Thoracic aorta (tissue), 2 donors: Measurements from ENCODE around the gene PRKD2. TPM values are rescaled to one million over a fixed set of nuclear protein-coding genes. Genes with fewer than 3 reads are reported as not detected.

Experiments
- ATAC-seq: fragments of 150-250 bp; one replicate; pipeline ENCODE4 v1.8.0; 2017; ENCODE audit warnings: low read depth; ENCODE audit not compliant: insufficient number of reproducible peaks, low FRiP score
- DNase-seq: peaks from one replicate; pipeline ENCODE4 v3.0.0-alpha.2; 2020; ENCODE audit warnings: low spot score
- H3K27ac ChIP-seq, 2 donors: fragments of 200-600 bp; sonication (generic); 1 replicate in 1 of 2; 2 replicates in 1 of 2; pipeline ENCODE4 v1.5.1; 2016; ENCODE audit warnings: mild to moderate bottlenecking in 2 of 2, moderate library complexity in 2 of 2
- H3K27me3 ChIP-seq: fragments of 200-600 bp; sonication (generic); replicated peaks from 2 replicates; pipeline ENCODE4 v1.6.0; 2016; ENCODE audit warnings: mild to moderate bottlenecking; ENCODE audit not compliant: insufficient read depth
- H3K36me3 ChIP-seq: fragments of 200-600 bp; sonication (generic); one replicate; pipeline ENCODE4 v1.5.1; 2016
- H3K4me1 ChIP-seq, 2 donors: fragments of 200-600 bp; sonication (generic); 1 replicate in 1 of 2; 2 replicates in 1 of 2; pipeline versions ENCODE4 v1.5.1 to v1.6.0; 2016; ENCODE audit warnings: low read depth in 2 of 2, mild to moderate bottlenecking in 1 of 2; ENCODE audit not compliant: control insufficient read depth in 1 of 2
- H3K4me3 ChIP-seq: fragments of 200-600 bp; sonication (generic); 2 replicates; pipeline ENCODE4 v1.5.1; 2016; ENCODE audit warnings: mild to moderate bottlenecking
- H3K9me3 ChIP-seq: fragments of 200-600 bp; sonication (generic); 2 replicates; pipeline ENCODE4 v1.5.1; 2016
- total RNA-seq, 2 donors: library from RNA; depleted of rRNA; stranded (reverse); fragments of >200 nt; gene quantifications; one replicate each; pipeline versions ENCODE4 v1.1.0 to v1.2.3, GENCODE V29; 2016
- TF ChIP-seq, protein P1 (sequence below): fragments of 200-600 bp; sonication (generic); IDR thresholded peaks from one replicate; pipeline ENCODE4 v1.5.1; 2019; ENCODE audit warnings: antibody characterized with exemption

Gene PRKD2
- total RNA-seq, 2 donors from 2014 or later: 21.4 to 53.6 TPM

DNA sequence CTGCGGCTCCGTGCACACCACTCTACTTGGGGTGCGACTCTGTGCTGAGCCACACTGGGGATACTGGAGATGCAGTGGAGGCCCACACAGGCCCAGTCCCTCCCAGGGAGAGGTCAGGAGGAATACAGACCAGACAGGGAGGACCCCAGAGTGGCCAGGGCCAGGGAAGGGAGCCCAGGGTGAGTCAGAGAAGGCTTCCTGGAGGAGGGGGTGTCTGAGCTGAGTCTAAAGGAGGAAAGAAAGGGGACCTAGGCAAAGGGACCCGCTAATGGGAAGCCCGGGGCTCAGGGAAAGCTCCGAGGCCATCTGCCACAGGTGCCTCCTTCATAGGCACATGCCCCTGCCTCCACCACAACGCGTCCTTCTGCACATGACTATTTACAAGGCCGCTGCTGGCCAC, 13.3 kb upstream of the PRKD2 start:
- DNase-seq (no peak), ATAC-seq (no peak)
- Histone ChIP-seq H3K27ac (no peak overlapping the region), H3K4me1 (peaks cover 0 to 14% of the 10 kb centered on the region in 2 donors), H3K9me3 (no peaks in the 10 kb centered on the region), H3K4me3 (no peak overlapping the region), H3K27me3 (no peaks in the 10 kb centered on the region), H3K36me3 (peaks cover 72% of the 10 kb centered on the region)
- TF ChIP-seq, protein P1, sequence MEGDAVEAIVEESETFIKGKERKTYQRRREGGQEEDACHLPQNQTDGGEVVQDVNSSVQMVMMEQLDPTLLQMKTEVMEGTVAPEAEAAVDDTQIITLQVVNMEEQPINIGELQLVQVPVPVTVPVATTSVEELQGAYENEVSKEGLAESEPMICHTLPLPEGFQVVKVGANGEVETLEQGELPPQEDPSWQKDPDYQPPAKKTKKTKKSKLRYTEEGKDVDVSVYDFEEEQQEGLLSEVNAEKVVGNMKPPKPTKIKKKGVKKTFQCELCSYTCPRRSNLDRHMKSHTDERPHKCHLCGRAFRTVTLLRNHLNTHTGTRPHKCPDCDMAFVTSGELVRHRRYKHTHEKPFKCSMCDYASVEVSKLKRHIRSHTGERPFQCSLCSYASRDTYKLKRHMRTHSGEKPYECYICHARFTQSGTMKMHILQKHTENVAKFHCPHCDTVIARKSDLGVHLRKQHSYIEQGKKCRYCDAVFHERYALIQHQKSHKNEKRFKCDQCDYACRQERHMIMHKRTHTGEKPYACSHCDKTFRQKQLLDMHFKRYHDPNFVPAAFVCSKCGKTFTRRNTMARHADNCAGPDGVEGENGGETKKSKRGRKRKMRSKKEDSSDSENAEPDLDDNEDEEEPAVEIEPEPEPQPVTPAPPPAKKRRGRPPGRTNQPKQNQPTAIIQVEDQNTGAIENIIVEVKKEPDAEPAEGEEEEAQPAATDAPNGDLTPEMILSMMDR: no peak

DNA sequence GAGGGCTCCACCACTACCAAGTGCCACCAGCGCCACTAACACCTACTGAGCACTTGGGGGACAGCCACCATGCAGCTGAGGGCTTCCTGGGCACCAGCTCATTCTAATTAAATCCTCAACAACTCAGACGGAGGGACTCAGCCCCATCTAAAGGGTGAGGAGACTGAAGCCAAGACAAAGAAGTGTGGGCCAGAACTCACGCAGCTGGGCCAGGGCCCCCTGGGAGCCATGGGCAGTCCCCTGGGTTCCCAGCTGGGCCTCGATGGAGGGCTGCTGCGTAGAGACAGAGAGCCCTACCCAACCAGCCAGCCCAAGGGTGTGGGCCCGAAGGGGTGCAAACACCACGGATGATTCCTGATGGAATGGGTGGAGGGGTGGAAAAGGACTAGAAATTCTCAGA, 12.8 kb upstream of the PRKD2 start:
- ATAC-seq: no peak
- no peak for DNase-seq
- H3K27ac ChIP-seq: no peak overlapping the region
- H3K36me3 ChIP-seq: peaks cover 77% of the 10 kb centered on the region
- TF ChIP-seq, protein P1: no peak
- no peak overlapping the region for H3K4me3 ChIP-seq
- H3K27me3 ChIP-seq: no peaks in the 10 kb centered on the region
- peaks cover 0 to 14% of the 10 kb centered on the region in 2 donors for H3K4me1 ChIP-seq
- no peaks in the 10 kb centered on the region for H3K9me3 ChIP-seq

DNA sequence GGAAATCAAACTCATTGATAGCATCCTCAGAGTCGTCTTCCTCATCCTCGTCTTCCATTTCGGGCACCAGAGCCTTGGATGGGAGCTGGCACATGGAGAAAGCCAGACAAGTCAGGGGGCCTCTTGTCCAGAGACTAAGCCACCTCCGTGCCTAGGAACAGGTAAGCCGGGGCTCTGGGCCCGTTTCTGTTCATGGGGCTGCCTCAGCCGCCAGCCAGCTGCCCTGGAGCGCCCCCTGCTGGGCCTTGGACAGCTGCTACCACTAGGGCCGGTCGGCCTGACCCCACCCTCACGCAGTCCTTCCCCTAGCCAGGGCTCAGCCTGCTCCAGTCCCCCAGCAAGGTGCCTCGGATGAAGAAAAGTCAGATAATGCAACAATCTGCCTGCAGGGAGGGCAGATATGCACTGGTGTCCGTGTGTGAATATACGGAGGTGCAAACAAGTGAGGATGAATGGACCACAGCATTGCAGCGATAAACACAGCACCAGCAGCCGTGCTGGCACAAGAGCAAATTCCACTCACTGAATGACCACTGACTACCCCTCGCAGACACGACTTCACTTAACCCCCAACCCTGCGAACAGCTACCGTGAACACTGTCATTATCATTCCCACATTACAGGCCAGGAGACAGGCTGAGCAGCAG, 11.9 kb upstream of the PRKD2 start:
- H3K9me3 ChIP-seq: no peaks in the 10 kb centered on the region
- ATAC-seq (no peak), DNase-seq (no peak)
- TF ChIP-seq, protein P1: peak; percentile 91
- peaks cover 0 to 10% of the 10 kb centered on the region in 2 donors for H3K4me1 ChIP-seq
- H3K27me3 ChIP-seq: no peaks in the 10 kb centered on the region
- H3K27ac ChIP-seq: no peak overlapping the region
- no peak overlapping the region for H3K4me3 ChIP-seq
- peaks cover 77% of the 10 kb centered on the region for H3K36me3 ChIP-seq

DNA sequence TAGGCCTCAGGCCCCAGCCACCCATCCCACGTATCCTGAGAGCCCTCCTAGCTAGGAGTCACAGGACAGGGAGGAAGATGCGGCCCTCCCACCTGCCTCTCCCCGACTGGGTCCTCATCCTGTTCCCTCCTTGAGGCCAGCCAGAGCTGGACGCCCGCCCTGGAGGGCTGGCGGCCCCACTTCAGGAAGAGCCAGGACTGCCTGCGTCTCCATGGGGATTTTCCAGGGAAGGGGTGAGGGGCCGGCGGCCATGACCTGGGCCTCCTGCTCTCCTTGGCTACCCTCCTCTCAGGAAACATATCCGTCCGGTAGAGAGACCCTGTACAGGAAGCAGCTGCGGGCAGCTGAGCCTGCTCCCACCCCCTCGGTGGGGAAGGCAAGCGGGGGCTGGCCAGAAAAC, 11.3 kb upstream of the PRKD2 start:
- Histone ChIP-seq H3K9me3 (no peaks in the 10 kb centered on the region), H3K27me3 (no peaks in the 10 kb centered on the region), H3K4me1 (peaks cover 0 to 4% of the 10 kb centered on the region in 2 donors), H3K4me3 (no peak overlapping the region), H3K36me3 (peaks cover 78% of the 10 kb centered on the region), H3K27ac (no peak overlapping the region)
- TF ChIP-seq, protein P1: no peak
- DNase-seq (no peak), ATAC-seq (no peak)

DNA sequence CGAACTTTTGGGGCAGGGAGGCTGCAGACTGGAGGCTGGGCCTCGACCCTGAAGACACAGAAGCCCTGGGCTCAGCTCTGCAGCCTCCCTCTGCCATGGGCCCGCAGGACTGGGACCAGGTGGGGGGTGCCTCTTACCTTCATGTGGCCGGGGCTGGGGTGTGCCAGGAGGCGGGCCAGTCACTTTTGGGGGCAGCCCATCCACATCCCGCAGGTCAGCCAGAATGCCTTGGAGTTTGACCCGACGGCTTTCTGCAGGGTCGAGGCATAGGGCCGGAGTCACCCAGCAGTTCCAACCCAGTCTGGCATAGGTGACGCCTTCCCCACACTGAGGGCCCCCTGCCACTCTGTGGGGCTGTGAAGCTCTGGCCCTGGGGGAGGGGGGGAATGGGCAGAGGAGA, 10.8 kb upstream of the PRKD2 start:
- H3K9me3 ChIP-seq: no peaks in the 10 kb centered on the region
- TF ChIP-seq, protein P1: no peak
- H3K4me3 ChIP-seq: no peak overlapping the region
- peaks cover 0 to 1% of the 10 kb centered on the region in 2 donors for H3K4me1 ChIP-seq
- H3K27ac ChIP-seq: no peak overlapping the region
- peaks cover 78% of the 10 kb centered on the region for H3K36me3 ChIP-seq
- DNase-seq (no peak), ATAC-seq (no peak)
- H3K27me3 ChIP-seq: no peaks in the 10 kb centered on the region
